ENCODE data around the gene CISTR. TPM values are rescaled to one million over a fixed set of nuclear protein-coding genes. Genes with fewer than 3 reads are reported as not detected.
A peak's percentile ranks its signal among the peaks of the same experiment; 100 is the strongest.
"Not testable (repeated sequence)": the region's sequence is repeated elsewhere in the genome, so short reads cannot be mapped to it uniquely, and the experiment has no call there.

CISTR gene
- total RNA-seq, 4 donors from 2014 or later: not detected

DNA sequence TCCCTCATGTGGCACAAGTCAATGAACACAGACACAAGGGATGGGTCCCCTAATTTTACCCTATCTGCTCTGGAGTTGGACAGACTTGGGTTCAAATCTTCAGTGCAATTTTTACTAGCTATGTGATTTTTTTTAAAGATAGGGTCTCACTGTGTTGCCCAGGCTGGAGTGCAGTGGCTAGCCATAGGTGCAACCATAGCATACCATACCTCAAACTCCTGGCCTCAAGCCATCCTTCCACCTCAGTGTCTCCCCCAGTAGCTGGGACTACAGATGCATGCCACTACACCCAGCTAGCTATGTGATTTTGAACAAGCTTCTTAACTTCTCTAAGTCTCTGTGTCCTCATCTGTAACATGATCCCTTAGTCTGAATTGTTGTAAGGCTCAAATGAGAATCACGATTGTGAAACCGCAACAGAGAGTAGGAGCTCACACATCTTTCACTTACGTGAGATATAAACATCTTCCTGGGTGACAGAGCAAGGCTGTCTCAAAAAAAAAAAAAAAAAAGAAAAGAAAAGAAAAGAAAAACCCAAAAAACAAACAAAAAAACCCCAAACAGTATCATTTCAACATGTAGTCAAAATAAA is 29.2 kb downstream of the CISTR start:
- no peak overlapping the region for H3K4me3 ChIP-seq
- intact Hi-C loops (cut with DNase I; ENCODE audit: low total_unique reads): loop anchor here (10.0 kb wide), 1 partner anchor 652 kb away; no protein-coding TSS in a partner anchor
- no peak for TF ChIP-seq POLR2A (IDR thresholded peaks at IDR 0.05)
- TF ChIP-seq, protein P1, sequence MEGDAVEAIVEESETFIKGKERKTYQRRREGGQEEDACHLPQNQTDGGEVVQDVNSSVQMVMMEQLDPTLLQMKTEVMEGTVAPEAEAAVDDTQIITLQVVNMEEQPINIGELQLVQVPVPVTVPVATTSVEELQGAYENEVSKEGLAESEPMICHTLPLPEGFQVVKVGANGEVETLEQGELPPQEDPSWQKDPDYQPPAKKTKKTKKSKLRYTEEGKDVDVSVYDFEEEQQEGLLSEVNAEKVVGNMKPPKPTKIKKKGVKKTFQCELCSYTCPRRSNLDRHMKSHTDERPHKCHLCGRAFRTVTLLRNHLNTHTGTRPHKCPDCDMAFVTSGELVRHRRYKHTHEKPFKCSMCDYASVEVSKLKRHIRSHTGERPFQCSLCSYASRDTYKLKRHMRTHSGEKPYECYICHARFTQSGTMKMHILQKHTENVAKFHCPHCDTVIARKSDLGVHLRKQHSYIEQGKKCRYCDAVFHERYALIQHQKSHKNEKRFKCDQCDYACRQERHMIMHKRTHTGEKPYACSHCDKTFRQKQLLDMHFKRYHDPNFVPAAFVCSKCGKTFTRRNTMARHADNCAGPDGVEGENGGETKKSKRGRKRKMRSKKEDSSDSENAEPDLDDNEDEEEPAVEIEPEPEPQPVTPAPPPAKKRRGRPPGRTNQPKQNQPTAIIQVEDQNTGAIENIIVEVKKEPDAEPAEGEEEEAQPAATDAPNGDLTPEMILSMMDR (IDR thresholded peaks at IDR 0.05 in 4 of 5, conservative IDR thresholded peaks at IDR 0.05 in 1 of 5): no peak
- H3K9me3 ChIP-seq: no peaks in the 10 kb centered on the region
- peaks cover 14 to 18% of the 10 kb centered on the region in 2 donors for H3K4me1 ChIP-seq
- no peaks in the 10 kb centered on the region for H3K27me3 ChIP-seq
- H3K36me3 ChIP-seq: peaks cover 0 to 73% of the 10 kb centered on the region in 2 donors
- DNase-seq (no peak), ATAC-seq (no peak)
- peak overlapping the region in 1 of 4 donors; percentile 4 for H3K27ac ChIP-seq
- in situ Hi-C loops (cut with MboI; ENCODE audit: low sequenced_read_pairs in 4 of 4): no loop called here

DNA sequence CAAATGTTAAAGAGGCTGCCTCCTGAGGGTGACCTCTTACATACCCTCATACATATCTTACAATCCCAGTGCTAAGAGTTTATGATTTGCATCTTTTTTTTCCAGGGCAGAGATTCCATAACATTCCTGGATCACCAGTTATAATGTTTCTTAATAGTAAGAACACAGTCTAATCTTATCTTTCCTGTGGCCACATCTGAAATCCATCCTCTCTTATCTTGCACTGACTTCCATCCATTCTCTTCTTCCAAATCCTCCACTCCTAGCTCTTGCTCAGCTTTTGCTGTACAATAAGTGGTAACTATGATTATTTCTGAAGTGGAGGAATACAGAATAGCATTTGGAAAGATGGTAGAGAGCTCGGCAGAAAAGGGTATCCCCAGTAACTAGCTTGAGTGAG is 30.8 kb downstream of the CISTR start:
- DNase-seq: no peak
- Histone ChIP-seq H3K4me1 (peaks cover 8 to 12% of the 10 kb centered on the region in 2 donors), H3K27ac (no peak overlapping the region), H3K36me3 (peaks cover 0 to 89% of the 10 kb centered on the region in 2 donors), H3K27me3 (no peaks in the 10 kb centered on the region), H3K9me3 (no peaks in the 10 kb centered on the region), H3K4me3 (no peak overlapping the region)
- ATAC-seq: no peak
- TF ChIP-seq, protein P1 (IDR thresholded peaks at IDR 0.05 in 4 of 5, conservative IDR thresholded peaks at IDR 0.05 in 1 of 5): no peak
- TF ChIP-seq POLR2A (IDR thresholded peaks at IDR 0.05): no peak
- intact Hi-C loops (cut with DNase I; ENCODE audit: low total_unique reads): loop anchor here (10.0 kb wide), 1 partner anchor 654 kb away; no protein-coding TSS in a partner anchor
- in situ Hi-C loops (cut with MboI; ENCODE audit: low sequenced_read_pairs in 4 of 4): no loop called here

DNA sequence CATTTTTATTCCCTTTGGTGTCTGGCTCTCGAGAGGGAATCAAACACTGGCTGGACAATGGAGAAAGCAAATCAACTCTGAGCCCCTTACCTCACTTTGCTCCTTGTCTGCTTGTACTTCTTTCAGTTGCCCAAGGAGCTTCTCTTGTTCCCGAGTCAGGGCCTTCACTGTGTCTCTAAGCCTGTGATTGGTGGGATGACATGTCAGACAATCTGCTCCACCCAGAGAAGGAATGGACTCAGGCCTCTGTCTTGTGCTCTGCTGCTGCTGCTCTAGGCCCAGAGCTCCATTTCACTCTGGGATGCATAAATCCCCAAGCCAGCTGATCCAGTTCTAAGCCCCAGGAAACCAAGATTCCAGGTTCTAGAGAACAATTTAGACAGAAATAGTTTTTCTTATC is 32.1 kb downstream of the CISTR start:
- H3K27ac ChIP-seq: no peak overlapping the region
- TF ChIP-seq, protein P1 (IDR thresholded peaks at IDR 0.05 in 4 of 5, conservative IDR thresholded peaks at IDR 0.05 in 1 of 5): no peak
- TF ChIP-seq POLR2A (IDR thresholded peaks at IDR 0.05): no peak
- DNase-seq (no peak), ATAC-seq (no peak)
- in situ Hi-C loops (cut with MboI; ENCODE audit: low sequenced_read_pairs in 4 of 4): no loop called here
- intact Hi-C loops (cut with DNase I; ENCODE audit: low total_unique reads): loop anchor here (10.0 kb wide), 1 partner anchor 655 kb away; no protein-coding TSS in a partner anchor
- peaks cover 0 to 96% of the 10 kb centered on the region in 2 donors for H3K36me3 ChIP-seq
- H3K4me1 ChIP-seq: peaks cover 5 to 7% of the 10 kb centered on the region in 2 donors
- no peaks in the 10 kb centered on the region for H3K27me3 ChIP-seq
- no peaks in the 10 kb centered on the region for H3K9me3 ChIP-seq
- H3K4me3 ChIP-seq: no peak overlapping the region

DNA sequence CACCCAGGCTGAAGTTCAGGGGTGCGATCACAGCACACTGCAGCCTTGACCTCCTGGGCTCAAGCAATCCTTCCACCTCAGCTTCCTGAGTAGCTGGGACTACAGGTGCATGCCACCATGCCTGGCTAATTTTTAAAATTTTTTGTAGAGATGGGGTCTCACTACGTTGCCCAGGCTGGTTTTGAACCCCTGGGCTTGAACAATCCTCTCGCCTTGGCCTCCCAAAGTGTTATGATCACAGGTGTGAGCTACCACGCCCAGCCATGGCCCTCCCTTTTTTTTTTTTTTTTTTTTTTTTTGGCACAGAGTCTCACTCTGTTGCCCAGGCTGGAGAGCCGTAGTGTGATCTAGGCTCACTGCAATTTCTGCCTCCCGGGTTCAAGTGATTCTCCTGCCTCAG is 33.2 kb downstream of the CISTR start:
- peaks cover 0 to 96% of the 10 kb centered on the region in 2 donors for H3K36me3 ChIP-seq
- H3K9me3 ChIP-seq; intact Hi-C loops (cut with DNase I; ENCODE audit: low total_unique reads); ATAC-seq; H3K27me3 ChIP-seq; H3K4me3 ChIP-seq; in situ Hi-C loops (cut with MboI; ENCODE audit: low sequenced_read_pairs in 4 of 4); H3K4me1 ChIP-seq; DNase-seq; H3K27ac ChIP-seq: not testable (repeated sequence)

DNA sequence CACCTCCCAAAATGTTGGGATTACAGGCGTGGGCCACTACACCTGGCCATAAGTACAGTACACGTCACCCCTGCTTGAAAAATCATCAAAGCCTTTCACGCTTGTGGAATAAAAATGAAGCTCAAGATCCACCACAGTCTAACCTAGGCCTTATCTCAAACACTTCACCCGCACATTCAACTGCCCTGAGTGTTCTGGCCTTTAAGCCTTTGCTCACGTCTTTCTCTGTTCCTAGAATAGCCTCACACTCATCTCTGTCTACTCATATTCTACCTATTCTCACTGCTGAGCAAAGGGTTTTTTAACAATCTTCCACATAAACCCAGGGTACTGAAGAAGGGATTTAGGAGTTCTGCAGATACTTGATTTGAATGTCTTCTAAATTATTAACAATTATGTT is 34.5 kb downstream of the CISTR start:
- Histone ChIP-seq H3K9me3 (no peaks in the 10 kb centered on the region), H3K27ac (no peak overlapping the region), H3K27me3 (no peaks in the 10 kb centered on the region), H3K36me3 (peaks cover 0 to 98% of the 10 kb centered on the region in 2 donors), H3K4me3 (no peak overlapping the region), H3K4me1 (no peaks in the 10 kb centered on the region)
- in situ Hi-C loops (cut with MboI; ENCODE audit: low sequenced_read_pairs in 4 of 4) (no loop called here), intact Hi-C loops (cut with DNase I; ENCODE audit: low total_unique reads) (no loop called here)
- ATAC-seq (no peak), DNase-seq (no peak)
- no peak for TF ChIP-seq POLR2A (IDR thresholded peaks at IDR 0.05)
- TF ChIP-seq, protein P1 (IDR thresholded peaks at IDR 0.05 in 4 of 5, conservative IDR thresholded peaks at IDR 0.05 in 1 of 5): no peak
